HuH-7 (cell line): ENCODE measurements around the gene COL4A6.
"Not testable (repeated sequence)": the region's sequence is repeated elsewhere in the genome, so short reads cannot be mapped to it uniquely, and the experiment has no call there.

Experiments
- DNase-seq: peaks from one replicate; pipeline ENCODE4 v3.0.0; 2011; ENCODE audit warnings: low spot score

Gene COL4A6

DNA sequence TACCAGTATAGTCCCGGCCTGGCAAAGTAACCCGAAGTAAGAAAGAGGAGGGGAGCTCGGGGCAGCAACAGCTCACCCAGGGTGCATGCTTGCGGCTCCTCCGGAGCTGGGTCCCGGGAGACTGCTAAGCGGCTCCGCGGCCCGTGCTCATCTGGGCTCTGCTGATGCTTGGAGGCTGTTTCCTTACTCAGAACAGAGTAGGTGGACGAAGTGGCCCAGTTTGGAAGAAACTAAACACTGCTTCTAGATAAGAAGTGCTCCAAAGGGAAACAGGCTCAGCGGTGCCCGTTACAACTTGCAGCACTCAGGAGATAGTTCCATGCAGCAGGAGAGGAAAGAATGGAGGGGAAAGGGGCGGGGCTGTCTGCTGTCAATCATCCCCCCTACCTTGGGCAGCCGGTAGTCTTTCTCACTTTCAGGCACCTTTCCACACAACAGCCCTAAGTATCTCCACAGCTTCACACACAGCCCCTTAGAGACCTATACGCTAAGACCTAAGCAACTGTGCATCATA, at the start of gene COL4A6:
COL4A6 (minus strand) TSS at position 313 of the 514 bp plus-strand sequence; CDS start at position 87, 226 bp downstream.
- peak; percentile 23 for DNase-seq

DNA sequence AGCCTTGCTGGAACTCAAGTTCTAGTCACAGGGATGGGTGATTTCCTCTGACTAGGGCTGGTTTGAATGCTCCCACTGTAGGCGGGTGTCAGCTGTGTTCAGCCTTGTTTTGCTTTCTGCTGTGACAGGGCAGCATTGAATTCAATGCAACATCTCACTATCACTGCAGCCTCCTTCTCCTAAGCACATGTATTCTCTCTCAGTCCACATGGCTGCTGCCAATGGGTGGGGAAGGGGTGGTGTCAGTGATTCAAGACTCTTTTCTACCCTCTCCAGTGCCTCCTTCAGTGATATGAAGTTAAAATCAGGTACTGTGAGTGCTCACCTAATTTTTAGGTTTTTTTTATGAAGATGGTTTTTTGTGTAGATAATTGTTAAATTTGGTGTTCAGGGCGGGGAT, 47.7 kb upstream of the COL4A6 start:
- no peak for DNase-seq

DNA sequence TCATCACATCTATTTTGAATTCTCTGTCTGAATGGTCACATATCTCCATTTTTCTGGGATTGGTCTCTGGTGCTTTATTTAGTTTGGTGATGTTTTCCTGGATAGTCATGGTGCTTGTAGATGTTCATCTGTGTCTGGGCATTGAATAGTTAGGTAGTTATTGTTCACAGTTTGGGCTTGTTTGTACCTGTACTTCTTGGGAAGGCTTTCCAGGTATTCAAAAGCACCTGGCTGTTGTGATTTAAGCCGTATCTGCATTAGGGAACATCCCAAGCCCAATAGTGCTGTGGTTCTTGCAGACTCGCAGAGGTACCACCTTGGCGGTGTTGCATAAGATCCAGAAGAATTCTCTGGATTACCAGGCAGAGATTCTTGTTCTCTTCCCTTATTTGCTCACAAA, 46.0 kb upstream of the COL4A6 start:
- no peak for DNase-seq

DNA sequence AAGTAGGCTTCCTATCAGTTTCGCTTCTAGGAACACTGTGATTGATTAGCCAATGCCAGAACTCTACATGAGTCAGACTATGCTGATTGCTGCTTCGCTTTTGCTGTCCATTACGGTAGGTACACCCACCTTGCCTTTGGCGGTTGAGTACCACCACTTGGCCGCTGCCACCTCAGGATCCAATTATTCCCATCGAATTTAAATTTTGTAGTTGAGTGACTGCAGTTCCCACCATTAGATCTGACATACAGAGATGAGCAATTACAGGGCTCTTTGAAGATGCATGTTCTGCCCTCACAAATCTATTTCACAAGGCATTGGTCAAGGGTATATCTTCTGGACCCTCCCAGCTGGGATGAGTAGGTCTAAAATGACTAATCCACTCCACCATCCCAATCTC, 43.3 kb upstream of the COL4A6 start:
- DNase-seq = not testable (repeated sequence)

DNA sequence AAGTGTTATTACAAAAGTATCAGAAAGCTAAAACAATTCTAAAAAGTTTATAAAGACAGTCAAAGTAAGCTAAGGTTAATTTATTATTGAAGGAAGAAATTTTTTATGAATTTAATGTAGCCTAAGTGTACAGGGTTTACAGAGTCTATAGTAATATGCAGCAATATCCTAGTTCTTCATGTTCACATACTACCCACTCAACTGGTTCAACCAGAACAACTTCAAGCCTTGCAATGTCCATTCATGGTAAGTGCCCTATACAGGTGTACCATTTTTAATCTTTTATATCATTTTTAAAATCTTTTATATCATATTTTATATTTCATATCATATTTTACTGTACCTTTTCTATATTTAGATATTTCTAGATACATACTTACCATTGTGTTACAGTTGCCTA, 35.8 kb upstream of the COL4A6 start:
- DNase-seq = no peak

DNA sequence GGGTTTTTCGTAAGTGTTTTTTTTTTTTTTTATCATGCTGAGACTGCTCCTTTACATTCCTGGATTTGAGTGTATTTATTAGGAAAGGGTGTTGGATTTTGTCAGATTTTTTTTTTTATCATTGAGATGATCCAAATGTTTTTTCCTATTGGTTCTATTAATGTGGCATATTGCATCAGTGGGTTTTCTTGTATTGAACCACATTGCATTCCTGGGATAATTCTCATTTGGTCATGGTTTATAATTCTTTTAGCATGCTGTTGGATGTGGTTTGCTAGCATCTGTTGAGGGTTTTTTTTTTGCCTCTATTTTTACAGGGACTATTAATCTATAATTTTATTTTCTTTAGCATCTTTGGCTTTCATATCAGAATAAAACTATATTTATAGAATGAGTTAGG, 30.3 kb upstream of the COL4A6 start:
- no peak for DNase-seq

DNA sequence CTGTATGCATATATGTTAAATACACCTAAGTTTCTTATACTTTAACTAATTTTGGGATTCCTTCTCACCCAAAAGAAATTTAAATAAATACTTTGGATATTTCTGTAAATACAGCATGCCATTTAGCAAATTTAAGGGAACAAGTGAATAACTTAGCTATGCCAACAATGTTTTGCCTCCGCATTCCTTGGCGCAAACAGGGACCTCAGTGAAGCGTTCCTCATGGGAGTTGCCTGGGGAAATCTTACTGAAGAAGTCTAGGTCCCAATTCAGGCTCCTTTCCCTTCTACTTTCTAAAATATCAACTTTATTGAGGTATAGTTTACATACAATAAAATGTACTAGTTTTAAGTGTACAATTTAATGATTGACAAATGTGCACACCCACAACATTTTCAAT, 26.4 kb upstream of the COL4A6 start:
- no peak for DNase-seq

DNA sequence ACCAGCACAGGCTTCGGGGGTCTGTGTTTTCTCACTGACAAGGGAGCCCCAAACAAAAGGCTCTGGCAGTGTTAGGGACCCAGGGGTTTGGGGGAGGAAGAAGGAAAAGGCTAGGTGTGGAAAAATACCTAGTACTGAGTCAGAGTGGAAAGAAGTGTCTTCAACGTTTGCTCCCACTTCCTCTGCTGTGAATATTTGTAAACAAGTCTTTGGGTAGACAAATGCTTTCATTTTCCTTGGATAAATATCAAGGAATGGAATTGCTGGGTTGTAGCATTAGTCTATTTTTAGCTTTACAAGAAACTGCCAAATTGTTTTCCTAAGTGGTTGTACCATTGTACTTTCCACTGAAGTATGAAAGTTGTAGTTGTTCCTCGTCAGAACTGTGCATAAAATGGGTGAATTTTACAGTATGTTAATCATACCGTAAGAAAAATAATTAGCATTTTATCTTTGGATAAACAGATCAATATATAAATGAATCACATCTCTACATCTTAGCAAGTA, 18.8 kb upstream of the COL4A6 start:
- DNase-seq = no peak

DNA sequence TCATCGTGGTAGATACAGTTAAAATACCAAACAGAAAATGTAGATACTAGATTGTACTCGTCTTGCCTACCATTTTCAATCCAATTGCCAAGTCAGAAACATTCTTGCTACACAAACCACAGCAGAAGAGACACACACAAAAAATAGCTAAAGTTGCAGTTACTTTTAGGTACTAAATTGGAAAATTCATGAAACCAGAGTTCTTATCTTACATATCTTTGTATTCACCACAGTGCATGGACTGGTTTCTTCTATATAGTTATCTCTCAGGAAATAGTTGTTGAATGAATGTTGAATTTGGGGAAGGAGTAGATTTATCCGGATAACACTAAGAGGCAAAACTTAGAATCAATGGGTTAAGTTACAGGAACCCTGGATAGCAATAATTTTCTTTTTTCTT, 15.6 kb upstream of the COL4A6 start:
- DNase-seq = no peak

DNA sequence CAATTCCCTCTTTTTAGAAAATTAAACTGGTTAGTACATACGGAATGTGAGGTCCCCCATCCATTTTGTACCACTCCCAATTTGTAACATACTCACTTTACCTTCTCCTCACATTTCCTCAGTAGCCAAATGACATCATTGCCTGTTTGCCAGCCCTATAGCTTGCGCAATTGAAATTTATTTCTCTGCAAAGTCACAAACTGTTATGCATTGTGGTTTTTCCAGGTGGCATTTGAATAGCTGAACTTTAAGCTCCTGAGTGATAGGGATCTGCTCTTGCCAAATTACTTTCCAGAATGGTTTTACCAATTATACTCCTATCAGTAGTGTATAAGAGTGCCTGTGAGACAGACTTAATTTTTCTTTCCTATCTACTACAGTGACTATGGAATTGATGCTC, 9.1 kb upstream of the COL4A6 start:
- no peak for DNase-seq

DNA sequence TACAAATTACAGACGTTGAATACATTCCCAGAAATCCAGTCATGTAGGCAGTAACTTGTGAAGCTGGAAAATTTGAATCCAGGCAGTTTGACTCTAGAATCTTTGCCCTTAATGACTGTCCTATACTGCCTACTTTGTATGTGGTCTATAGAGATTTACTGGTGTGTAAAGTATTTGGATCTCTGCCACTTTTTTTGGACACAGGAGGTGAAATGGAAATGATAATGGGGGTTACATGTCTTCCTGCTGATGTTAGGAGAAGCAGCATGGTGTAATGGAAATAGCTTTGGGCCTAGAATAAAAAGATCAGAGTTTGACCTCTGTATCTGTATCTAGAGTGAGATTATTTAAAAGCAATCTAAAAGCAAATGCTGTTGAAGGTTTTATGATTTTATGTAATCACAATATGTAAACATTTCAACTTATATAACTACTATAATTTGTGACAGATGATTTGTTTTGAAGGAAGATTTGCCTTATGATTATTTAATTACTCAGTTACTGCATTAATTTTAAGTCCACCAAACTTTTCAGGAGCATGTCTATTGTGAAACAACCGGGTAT, 4.8 kb upstream of the COL4A6 start:
- no peak for DNase-seq

DNA sequence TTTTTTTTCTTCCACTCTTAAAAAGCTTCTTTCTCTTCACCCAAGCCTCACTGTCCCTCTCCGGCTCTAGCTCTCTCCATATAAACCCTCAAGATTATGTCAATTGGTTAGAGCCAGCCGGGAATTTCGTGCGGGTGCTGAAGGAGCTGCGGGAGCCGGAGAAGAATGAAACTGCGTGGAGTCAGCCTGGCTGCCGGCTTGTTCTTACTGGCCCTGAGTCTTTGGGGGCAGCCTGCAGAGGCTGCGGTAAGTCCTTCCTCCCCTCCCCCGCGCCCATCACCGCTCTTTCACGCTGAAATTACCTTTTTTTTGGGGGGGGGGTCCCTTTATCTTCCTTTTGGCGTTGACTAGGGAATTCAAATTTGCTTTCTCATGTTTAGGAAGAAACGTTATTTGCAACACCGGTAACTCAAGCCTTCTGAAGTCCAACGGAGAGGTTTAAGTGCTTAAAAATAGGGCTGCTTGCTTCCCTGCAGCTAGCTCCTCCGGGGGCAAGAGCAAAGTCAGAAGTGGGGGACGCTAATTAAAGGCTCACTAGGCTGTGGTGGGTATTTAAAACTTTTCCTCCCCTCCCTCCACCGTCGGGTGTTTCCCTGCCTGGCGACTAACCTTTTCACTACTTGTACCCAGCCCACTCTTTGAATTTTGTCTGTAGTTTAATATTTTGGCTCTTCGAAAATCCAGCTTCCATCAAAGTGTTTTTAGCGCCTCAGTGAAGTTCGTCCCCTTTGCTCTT, 1.9 kb upstream of the COL4A6 start:
- no peak for DNase-seq

DNA sequence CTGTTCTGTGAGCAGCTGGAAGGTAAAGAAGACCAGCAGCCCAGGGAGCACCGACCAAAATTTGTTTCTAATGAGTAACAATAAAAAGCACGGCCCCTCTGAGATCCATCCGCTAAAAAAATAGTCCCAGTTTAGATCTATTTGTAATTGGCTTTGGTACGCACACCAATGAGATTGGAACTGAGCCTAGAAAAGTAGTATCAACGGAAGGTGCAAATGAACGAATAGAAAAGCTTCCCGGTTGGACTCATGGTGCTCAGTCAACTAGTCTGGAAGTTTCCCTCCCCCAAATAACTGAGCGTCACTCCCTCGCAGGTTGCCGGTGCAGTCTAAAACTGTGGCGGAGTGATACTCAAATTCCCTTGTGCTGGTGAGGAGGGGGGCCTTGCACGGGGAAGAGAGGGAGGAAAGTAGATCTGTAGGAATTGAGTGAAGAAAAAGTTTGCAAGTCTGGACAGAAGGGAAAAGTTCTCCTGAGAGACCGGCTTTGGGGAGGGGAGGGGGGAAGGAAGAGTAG, 1.3 kb upstream of the COL4A6 start, which contains the start of gene COL4A5:
COL4A5 (plus strand) TSS at position 413 of the 517 bp plus-strand sequence. CDS start 288 bp downstream, outside the sequence.
- DNase-seq = peak; percentile 52

DNA sequence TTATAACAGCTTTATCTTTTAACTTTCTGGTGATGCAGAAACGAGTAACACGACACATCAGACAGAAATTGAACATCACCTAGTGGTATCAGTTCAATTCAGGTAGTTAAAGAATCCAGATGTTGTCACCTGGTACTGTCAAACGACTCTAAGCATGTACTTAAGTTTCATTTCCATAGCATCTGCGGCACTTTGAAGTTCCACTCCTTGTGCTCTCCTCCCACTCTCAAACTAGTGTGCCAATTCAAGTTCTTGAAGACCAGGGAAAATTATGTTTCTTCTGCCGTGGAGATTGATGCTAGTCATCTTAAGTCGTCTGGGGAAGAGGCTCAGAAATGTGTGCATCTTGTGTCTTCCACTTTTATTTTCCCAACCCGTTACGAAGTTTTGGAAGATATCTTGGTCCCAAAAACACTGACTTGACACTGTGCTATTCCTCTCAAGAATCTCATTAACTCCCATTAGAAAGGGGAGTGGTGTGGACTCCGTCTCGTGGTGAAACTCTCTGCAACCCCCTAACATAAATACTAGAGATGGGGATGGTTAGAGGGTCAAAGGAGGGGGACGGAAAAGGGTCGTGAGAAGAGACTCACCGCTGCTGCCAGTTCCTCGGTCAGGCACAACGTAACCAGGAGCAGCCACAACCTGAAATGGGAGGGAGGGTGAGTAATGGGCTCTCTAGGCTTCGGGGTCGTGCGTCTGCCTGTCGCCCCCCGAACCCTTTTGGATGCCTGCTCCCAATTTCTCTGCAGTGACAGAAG, 693 bp downstream of the COL4A6 start:
- DNase-seq = no peak

DNA sequence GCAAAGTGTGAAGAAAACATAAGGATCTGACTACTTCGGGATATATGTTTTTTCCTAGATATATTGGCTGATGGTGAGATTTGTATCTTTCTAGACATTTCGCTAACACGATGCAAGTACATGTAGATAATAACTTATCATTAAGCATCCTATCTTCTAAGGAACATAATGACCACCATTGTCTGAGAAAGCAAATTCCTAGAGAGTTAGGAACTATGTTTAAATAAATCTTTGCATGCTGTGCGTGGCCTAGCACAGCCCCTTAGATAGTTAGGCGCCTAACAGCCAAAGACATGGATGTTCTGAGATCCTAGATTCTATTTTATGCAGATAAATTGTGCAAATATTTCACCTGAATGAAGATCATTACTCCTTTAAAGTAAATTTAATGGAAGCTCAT, 3.0 kb downstream of the COL4A6 start:
- no peak for DNase-seq

DNA sequence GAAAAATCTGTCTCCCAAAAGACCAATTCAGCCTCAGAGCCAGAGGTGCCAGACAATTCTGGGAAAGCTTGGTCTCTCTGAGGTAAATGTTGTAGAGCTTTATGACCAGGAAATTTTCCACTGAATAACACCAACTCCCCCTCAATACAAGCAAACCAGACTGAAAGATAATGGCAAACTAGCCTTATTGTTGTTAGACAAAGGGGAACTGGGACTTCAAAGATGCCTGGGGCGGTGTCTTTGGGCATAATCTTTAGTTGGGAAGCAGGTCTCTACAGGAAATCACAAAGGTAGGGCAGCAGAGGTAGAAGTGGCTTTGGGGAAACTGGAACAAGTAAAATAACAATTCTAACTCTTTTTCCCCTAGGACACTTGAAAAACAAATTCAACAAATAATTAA, 12.0 kb downstream of the COL4A6 start:
- DNase-seq = no peak

DNA sequence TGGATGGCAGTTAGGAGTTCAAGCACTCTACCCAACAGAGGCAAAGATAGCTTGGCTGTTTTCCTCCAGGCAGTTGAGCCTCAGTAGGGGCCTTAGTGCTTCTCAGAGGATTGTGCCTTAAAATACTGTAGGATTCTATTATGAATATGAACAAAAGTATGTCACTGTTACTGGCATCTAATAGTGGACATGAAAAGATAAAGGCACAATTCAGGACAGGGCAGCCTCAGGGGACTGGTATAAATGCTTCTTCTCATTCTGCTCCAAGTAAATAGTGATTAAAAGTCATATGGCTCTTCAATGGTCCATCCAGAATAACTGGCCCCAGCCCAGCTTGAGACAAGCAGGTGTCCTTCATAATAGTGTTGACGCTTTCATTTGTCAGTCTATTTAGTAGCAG, 17.7 kb downstream of the COL4A6 start:
- no peak for DNase-seq

DNA sequence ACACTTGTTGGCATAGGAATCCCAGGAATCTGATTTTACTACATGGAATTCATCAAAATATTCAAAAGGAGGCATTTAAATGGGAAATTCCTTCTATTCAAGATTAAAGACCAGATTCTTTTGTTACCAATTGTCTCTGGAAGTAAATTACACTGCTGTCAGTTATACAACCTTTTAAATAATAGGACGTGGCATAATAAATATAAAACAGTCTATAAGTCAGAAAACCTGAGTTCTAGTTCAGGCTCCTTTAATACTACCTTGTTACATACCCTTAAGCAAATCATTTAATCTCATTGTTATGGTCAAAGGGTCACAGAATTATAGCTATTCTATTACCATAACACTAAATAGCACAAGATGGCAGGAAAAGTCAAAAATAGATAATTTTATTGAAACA, 18.8 kb downstream of the COL4A6 start:
- DNase-seq = no peak

DNA sequence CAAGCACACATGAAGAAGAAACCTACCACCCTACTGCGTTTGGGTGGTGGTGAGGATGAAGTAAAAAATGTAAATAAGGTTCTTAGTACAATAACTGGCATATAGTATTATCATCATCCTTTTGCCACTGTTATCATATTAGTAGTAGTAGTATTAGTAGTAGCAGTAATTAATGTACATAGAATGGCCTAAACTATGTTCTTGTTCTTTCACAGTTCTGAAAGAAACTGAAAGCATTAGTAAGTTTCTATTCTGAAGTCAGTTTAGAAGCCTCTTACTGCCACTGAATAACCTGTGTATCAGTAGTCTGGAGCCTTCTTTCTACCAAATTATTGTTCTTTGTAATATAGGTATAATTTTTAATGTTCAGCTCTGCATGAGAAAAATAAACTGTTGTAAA, 21.0 kb downstream of the COL4A6 start:
- DNase-seq = no peak

DNA sequence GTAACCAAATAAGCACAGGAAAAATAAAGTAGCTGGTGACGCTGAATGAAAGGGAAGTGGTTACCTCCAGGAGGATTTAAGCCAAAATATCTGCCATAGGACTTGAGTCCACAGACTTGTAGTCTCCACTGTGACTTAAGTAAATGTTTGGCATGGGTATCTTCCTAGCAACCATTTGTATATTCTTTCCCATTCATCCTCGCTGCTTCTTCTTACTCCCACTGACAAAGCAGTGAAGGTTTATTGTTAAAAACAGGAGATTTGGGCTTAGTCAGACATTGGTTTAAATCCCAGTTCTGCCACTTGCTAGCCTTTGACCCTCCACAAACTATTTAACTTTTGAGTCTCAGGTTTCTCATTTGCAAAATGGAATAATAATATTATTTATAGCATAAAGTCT, 22.3 kb downstream of the COL4A6 start:
- no peak for DNase-seq

DNA sequence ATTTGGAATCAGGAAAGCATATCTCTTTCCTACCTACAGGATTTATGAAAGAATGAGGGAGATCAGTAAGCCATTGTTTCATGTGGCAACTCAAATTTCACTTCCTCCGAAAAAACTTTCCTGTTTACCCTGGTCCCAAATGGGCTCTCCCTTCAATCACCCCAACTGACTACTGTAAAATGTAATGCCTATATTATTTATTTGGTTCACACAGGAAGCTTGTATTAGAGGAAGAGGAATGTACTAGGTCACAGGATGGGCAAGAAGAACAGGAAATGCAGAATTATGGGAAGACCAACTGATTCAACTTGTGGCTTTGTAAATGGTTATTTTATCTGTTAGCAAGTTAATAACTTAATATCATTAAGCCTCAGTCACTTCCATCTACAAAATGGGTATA, 23.1 kb downstream of the COL4A6 start:
- DNase-seq = no peak

DNA sequence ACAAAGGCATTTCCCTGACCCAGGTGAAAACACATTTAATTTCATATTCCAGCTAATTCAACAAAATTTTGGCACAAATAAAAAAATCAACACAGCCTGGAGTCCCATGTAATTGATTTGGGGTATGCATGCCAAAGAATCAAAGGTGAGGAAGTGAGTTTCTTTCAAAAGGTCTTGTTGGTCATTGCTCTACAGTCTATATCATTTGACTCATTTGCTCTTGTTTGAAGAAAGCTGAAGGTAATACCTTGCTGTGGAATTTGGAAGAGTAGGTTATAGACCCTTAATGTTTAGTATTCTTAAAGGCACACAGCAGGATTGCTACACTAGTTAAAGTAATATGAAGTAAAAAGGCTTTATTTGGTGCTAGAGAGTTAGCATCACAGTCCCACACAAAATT, 25.4 kb downstream of the COL4A6 start:
- DNase-seq = no peak
